Muscle layer of colon (tissue), 2 donors: ENCODE measurements around the gene SYCP2L.
"Not testable (repeated sequence)": the region's sequence is repeated elsewhere in the genome, so short reads cannot be mapped to it uniquely, and the experiment has no call there.

Source experiments
- H3K27ac ChIP-seq: one replicate; pipeline ENCODE4 v1.7.0; 2013; ENCODE audit warnings: low read depth, mild to moderate bottlenecking, low read length, moderate library complexity
- H3K27me3 ChIP-seq, 2 donors: one replicate each; pipeline ENCODE4 v1.7.0; 2013; ENCODE audit warnings: low read length in 2 of 2, mild to moderate bottlenecking in 2 of 2; ENCODE audit not compliant: insufficient read depth in 2 of 2, control insufficient read depth in 1 of 2
- H3K36me3 ChIP-seq: one replicate; pipeline ENCODE4 v1.7.0; 2013; ENCODE audit warnings: mild to moderate bottlenecking, low read length; ENCODE audit not compliant: insufficient read depth
- H3K4me1 ChIP-seq: one replicate; pipeline ENCODE4 v1.7.0; 2013; ENCODE audit warnings: mild to moderate bottlenecking, low read length; ENCODE audit not compliant: insufficient read depth
- H3K4me3 ChIP-seq, 2 donors: one replicate each; pipeline ENCODE4 v1.7.0; 2013; ENCODE audit warnings: low read length in 2 of 2, low read depth in 1 of 2, mild to moderate bottlenecking in 1 of 2, moderate library complexity in 1 of 2
- H3K9ac ChIP-seq: one replicate; pipeline ENCODE4 v1.7.0; 2013; ENCODE audit warnings: low read length
- H3K9me3 ChIP-seq: one replicate; pipeline ENCODE4 v1.7.0; 2013; ENCODE audit warnings: mild to moderate bottlenecking, low read length
- donor health status: abdominal sarcoma.
- donor health status: Adenocarcinoma of cecum.

SYCP2L gene

GRCh38 chr6:10880366-10880765 lies 6.5 kb upstream of the SYCP2L start:
- Histone ChIP-seq H3K4me3 (no peak overlapping the region), H3K36me3 (no peaks in the 10 kb centered on the region), H3K9me3 (no peaks in the 10 kb centered on the region), H3K9ac (no peak overlapping the region), H3K27ac (no peak overlapping the region), H3K27me3 (peaks cover 26 to 48% of the 10 kb centered on the region in 2 donors), H3K4me1 (peaks cover 5% of the 10 kb centered on the region)

DNA sequence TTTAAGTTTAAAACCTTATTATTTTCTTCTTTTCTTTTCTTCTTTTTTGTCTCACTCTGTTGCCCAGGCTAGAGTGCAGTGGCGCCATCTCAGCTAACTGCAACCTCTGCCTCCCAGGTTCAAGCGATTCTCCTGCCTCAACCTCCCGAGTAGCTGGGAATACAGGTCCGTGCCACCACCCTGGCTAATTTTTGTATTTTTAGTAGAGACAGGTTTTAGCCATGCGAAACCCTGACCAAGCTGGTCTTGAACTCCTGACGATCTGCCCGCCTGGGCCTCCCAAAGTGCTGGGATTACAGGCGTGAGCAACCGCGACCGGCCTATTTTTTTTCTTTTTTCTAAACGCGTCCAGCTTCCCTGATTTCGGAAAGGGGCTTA lies 4.6 kb upstream of the SYCP2L start:
- not testable (repeated sequence) for H3K9ac ChIP-seq, H3K36me3 ChIP-seq, H3K4me1 ChIP-seq, H3K4me3 ChIP-seq, H3K27ac ChIP-seq, H3K9me3 ChIP-seq
- H3K27me3 ChIP-seq, result peaks cover 41 to 62% of the 10 kb centered on the region in 2 donors

- Histone ChIP-seq H3K4me3 (no peak overlapping the region), H3K9ac (no peak overlapping the region), H3K4me1 (peaks cover 5% of the 10 kb centered on the region), H3K27me3 (peaks cover 42 to 62% of the 10 kb centered on the region in 2 donors), H3K9me3 (no peaks in the 10 kb centered on the region), H3K36me3 (no peaks in the 10 kb centered on the region), H3K27ac (no peak overlapping the region)
Observed at GRCh38 chr6:10882657-10883171, 4.1 kb upstream of the SYCP2L start.

GRCh38 chr6:10883312-10884244 lies 3.3 kb upstream of the SYCP2L start:
- no peaks in the 10 kb centered on the region for H3K36me3 ChIP-seq
- peaks cover 5% of the 10 kb centered on the region for H3K4me1 ChIP-seq
- no peak overlapping the region for H3K9ac ChIP-seq
- H3K27ac ChIP-seq, result no peak overlapping the region
- H3K9me3 ChIP-seq, result no peaks in the 10 kb centered on the region
- H3K4me3 ChIP-seq, result no peak overlapping the region
- peaks cover 42 to 62% of the 10 kb centered on the region in 2 donors for H3K27me3 ChIP-seq

- Histone ChIP-seq H3K36me3 (no peaks in the 10 kb centered on the region), H3K4me1 (peaks cover 5% of the 10 kb centered on the region), H3K27ac (no peak overlapping the region), H3K9me3 (no peaks in the 10 kb centered on the region), H3K27me3 (peaks cover 42 to 62% of the 10 kb centered on the region in 2 donors), H3K4me3 (no peak overlapping the region), H3K9ac (no peak overlapping the region)
Observed at GRCh38 chr6:10884245-10884972, 2.4 kb upstream of the SYCP2L start.

GRCh38 chr6:10886365-10886690 lies 524 bp upstream of the SYCP2L start:
- peaks cover 42 to 52% of the 10 kb centered on the region in 2 donors for H3K27me3 ChIP-seq
- not testable (repeated sequence) for H3K27ac ChIP-seq, H3K36me3 ChIP-seq, H3K4me3 ChIP-seq, H3K9ac ChIP-seq, H3K9me3 ChIP-seq, H3K4me1 ChIP-seq

GRCh38 chr6:10890151-10890550 lies 3.3 kb downstream of the SYCP2L start:
- Histone ChIP-seq H3K9me3 (no peaks in the 10 kb centered on the region), H3K36me3 (no peaks in the 10 kb centered on the region), H3K27me3 (peaks cover 14 to 16% of the 10 kb centered on the region in 2 donors), H3K9ac (no peak overlapping the region), H3K4me1 (no peaks in the 10 kb centered on the region), H3K4me3 (no peak overlapping the region), H3K27ac (no peak overlapping the region)

GRCh38 chr6:10891960-10892359 lies 5.1 kb downstream of the SYCP2L start:
- Histone ChIP-seq H3K4me3 (no peak overlapping the region), H3K27ac (no peak overlapping the region), H3K9me3 (no peaks in the 10 kb centered on the region), H3K27me3 (peaks cover 3 to 4% of the 10 kb centered on the region in 2 donors), H3K9ac (no peak overlapping the region), H3K4me1 (no peaks in the 10 kb centered on the region), H3K36me3 (no peaks in the 10 kb centered on the region)

GRCh38 chr6:10894958-10895357 lies 8.1 kb downstream of the SYCP2L start:
- Histone ChIP-seq H3K9me3 (no peaks in the 10 kb centered on the region), H3K4me1 (no peaks in the 10 kb centered on the region), H3K27me3 (no peaks in the 10 kb centered on the region), H3K27ac (no peak overlapping the region), H3K36me3 (no peaks in the 10 kb centered on the region), H3K9ac (no peak overlapping the region), H3K4me3 (no peak overlapping the region)

GRCh38 chr6:10896691-10897090 lies 9.8 kb downstream of the SYCP2L start:
- no peaks in the 10 kb centered on the region for H3K4me1 ChIP-seq
- H3K9me3 ChIP-seq, result no peaks in the 10 kb centered on the region
- no peak overlapping the region for H3K9ac ChIP-seq
- H3K27ac ChIP-seq, result no peak overlapping the region
- no peaks in the 10 kb centered on the region for H3K36me3 ChIP-seq
- no peaks in the 10 kb centered on the region for H3K27me3 ChIP-seq
- H3K4me3 ChIP-seq, result no peak overlapping the region

- Histone ChIP-seq H3K9ac (no peak overlapping the region), H3K9me3 (no peaks in the 10 kb centered on the region), H3K4me1 (no peaks in the 10 kb centered on the region), H3K27ac (no peak overlapping the region), H3K27me3 (no peaks in the 10 kb centered on the region), H3K36me3 (no peaks in the 10 kb centered on the region), H3K4me3 (no peak overlapping the region)
Observed at GRCh38 chr6:10901770-10902169, 14.9 kb downstream of the SYCP2L start.
